ENCODE results near the gene HOMEZ.
"Not testable (repeated sequence)": the region's sequence is repeated elsewhere in the genome, so short reads cannot be mapped to it uniquely, and the experiment has no call there.

DNA sequence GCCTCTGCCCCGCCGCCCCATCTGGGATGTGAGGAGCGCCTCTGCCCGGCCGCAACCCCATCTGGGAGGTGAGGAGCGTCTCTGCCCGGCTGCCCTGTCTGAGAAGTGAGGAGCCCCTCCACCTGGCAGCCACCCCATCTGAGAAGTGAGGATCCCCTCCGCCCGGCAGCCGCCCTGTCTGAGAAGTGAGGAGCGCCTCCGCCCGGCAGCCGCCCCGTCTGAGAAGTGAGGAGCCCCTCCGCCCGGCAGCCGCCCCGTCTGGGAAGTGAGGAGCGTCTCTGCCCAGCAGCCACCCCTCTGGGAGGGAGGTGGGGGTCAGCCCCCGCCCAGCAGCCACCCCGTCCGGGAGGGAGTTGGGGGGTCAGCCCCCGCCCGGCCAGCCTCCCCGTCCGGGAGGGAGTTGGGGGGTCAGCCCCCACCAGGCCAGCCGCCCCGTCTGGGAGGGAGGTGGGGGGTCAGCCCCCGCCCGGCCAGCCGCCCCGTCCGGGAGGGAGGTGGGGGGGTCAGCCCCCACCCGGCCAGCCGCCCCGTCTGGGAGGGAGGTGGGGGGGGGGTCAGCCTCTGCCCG is 53.6 kb downstream of the HOMEZ start:
- not testable (repeated sequence) for TF ChIP-seq POLR2A (IDR thresholded peaks at IDR 0.05; ENCODE audit: low read depth, low read length); POLR2AphosphoS5 (IDR thresholded peaks at IDR 0.05; ENCODE audit: low read depth, low read length); TAF1 (IDR thresholded peaks at IDR 0.05; ENCODE audit: low read depth, low read length); PAX5 (IDR thresholded peaks at IDR 0.05; ENCODE audit: insufficient read depth, low read length, severe bottlenecking); POU2F2 (IDR thresholded peaks at IDR 0.05; ENCODE audit: low read depth, low read length)

All from GM12891 (cell line).